Measurements from ENCODE around the gene GRIP1. TPM values are rescaled to one million over a fixed set of nuclear protein-coding genes. Genes with fewer than 3 reads are reported as not detected.

GRIP1 gene
- total RNA-seq, 2 experiments from 2014 or later = 5.4 TPM

DNA sequence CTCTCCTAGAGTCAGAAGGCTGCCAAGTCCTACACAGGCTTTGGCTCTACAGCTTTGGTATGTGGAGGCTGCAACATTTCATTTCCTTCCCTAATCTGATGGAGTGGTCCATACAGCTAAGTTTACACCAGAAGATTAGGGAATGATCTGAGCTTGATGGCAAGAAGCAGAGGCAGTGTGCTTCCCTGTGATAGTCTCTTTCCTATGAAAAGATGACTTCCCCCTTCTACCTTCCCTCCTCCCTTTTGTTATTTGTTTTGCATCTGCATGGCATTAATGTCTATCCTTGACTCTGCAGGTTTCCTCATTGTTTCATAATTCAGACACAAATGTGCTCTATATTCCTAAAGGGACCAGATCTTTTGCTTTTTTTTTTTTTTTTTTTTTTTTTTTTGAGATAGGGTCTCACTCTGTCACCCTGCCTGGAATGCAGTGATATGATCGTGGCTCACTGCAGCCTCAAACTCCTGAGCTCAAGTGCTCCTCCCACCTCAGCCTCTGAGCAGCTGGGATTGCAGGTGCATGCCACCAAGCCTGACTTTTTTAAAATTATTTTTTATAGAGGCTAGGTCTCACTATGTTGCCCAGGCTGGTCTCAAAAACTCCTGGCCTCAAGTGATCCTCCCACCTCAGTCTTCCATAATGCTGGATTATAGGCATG, 76.3 kb downstream of the GRIP1 start:
- Mint-ChIP-seq H3K4me1 (ENCODE audit: low read depth) (no peaks in the 10 kb centered on the region), H3K9me3 (no peaks in the 10 kb centered on the region), H3K36me3 (ENCODE audit: low read depth) (no peaks in the 10 kb centered on the region), H3K27ac (no peak overlapping the region), H3K4me3 (no peak overlapping the region), H3K27me3 (no peaks in the 10 kb centered on the region)
- ATAC-seq (ENCODE audit: poor library complexity) (no peak), DNase-seq (no peak)
- TF ChIP-seq, protein P1, sequence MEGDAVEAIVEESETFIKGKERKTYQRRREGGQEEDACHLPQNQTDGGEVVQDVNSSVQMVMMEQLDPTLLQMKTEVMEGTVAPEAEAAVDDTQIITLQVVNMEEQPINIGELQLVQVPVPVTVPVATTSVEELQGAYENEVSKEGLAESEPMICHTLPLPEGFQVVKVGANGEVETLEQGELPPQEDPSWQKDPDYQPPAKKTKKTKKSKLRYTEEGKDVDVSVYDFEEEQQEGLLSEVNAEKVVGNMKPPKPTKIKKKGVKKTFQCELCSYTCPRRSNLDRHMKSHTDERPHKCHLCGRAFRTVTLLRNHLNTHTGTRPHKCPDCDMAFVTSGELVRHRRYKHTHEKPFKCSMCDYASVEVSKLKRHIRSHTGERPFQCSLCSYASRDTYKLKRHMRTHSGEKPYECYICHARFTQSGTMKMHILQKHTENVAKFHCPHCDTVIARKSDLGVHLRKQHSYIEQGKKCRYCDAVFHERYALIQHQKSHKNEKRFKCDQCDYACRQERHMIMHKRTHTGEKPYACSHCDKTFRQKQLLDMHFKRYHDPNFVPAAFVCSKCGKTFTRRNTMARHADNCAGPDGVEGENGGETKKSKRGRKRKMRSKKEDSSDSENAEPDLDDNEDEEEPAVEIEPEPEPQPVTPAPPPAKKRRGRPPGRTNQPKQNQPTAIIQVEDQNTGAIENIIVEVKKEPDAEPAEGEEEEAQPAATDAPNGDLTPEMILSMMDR (IDR thresholded peaks at IDR 0.05) = no peak
- Histone ChIP-seq H3K36me3 (ENCODE audit: insufficient read depth, low read length) (no peaks in the 10 kb centered on the region), H3K9me3 (ENCODE audit: control insufficient read depth in 1 of 2, insufficient read depth in 1 of 2, low read length in 2 of 2) (no peaks in the 10 kb centered on the region), H3K27ac (ENCODE audit: low read depth in 1 of 2, low read length in 2 of 2) (no peak overlapping the region), H3K27me3 (ENCODE audit: control insufficient read depth in 1 of 2, insufficient read depth in 2 of 2, low read length in 2 of 2) (no peaks in the 10 kb centered on the region), H3K4me3 (ENCODE audit: low read length) (no peak overlapping the region), H3K4me1 (ENCODE audit: insufficient read depth, low read length) (no peaks in the 10 kb centered on the region)
- ChIA-PET CTCF (no interaction called here), POLR2A (no interaction called here)
- intact Hi-C loops (cut with DNase I, micrococcal nuclease) = no loop called here

DNA sequence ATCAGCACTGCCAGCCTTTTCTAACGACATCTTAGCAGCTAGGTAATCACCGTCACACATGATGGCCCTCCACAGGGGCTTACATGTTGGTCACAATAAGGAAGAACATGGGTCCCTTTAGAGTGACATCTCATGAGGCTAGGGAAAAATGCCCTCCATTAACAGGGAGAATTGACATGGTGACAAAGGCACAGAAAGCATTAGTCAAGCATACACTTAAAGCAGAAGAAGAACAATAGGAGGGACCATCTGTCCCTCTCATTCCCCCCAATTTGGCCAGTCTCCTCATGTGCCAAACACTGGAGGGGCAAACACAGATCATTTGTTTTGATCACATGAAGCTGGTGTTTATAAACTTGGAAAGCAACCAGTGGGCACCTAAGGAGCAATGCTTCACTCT, 78.0 kb downstream of the GRIP1 start:
- H3K36me3 Mint-ChIP-seq (ENCODE audit: low read depth) = no peaks in the 10 kb centered on the region
- H3K36me3 ChIP-seq (ENCODE audit: insufficient read depth, low read length) = no peaks in the 10 kb centered on the region
- H3K4me1 Mint-ChIP-seq (ENCODE audit: low read depth) = no peaks in the 10 kb centered on the region

DNA sequence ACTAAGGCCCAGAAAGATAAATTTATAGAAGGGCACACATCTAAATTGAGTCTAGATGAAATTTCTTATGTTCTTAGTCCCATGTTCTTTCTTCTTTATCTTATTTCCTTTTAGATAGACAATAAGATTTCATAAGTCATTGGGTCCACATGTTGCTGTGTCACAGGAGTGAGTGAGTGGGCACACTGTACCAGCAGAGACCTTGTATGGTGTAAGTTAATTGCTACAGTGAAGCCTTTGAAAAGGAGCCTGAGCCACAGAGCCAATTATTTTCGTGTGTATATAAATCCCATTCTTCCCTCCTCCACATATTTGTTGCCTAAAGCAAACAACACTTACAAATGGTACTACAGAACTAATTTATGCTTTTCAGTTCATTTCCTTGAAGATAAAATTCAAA, 79.1 kb downstream of the GRIP1 start:
- H3K27me3 Mint-ChIP-seq = no peaks in the 10 kb centered on the region
- intact Hi-C loops (cut with DNase I, micrococcal nuclease) = no loop called here
- no peaks in the 10 kb centered on the region for H3K4me1 ChIP-seq (ENCODE audit: insufficient read depth, low read length)
- no peaks in the 10 kb centered on the region for H3K9me3 Mint-ChIP-seq
- TF ChIP-seq, protein P1 (IDR thresholded peaks at IDR 0.05) = no peak
- ChIA-PET POLR2A (no interaction called here), CTCF (no interaction called here)
- H3K4me3 ChIP-seq (ENCODE audit: low read length) = no peak overlapping the region
- H3K9me3 ChIP-seq (ENCODE audit: control insufficient read depth in 1 of 2, insufficient read depth in 1 of 2, low read length in 2 of 2) = no peaks in the 10 kb centered on the region
- no peak for DNase-seq
- ATAC-seq (ENCODE audit: poor library complexity) = no peak
- no peak overlapping the region for H3K4me3 Mint-ChIP-seq
- no peaks in the 10 kb centered on the region for H3K36me3 ChIP-seq (ENCODE audit: insufficient read depth, low read length)
- H3K36me3 Mint-ChIP-seq (ENCODE audit: low read depth) = no peaks in the 10 kb centered on the region
- no peaks in the 10 kb centered on the region for H3K4me1 Mint-ChIP-seq (ENCODE audit: low read depth)
- H3K27me3 ChIP-seq (ENCODE audit: control insufficient read depth in 1 of 2, insufficient read depth in 2 of 2, low read length in 2 of 2) = no peaks in the 10 kb centered on the region
- no peak overlapping the region for H3K27ac Mint-ChIP-seq
- no peak overlapping the region for H3K27ac ChIP-seq (ENCODE audit: low read depth in 1 of 2, low read length in 2 of 2)

More for the DNA sequence above, 78.0 kb downstream of the GRIP1 start:
- Histone ChIP-seq H3K27me3 (ENCODE audit: control insufficient read depth in 1 of 2, insufficient read depth in 2 of 2, low read length in 2 of 2) (no peaks in the 10 kb centered on the region), H3K4me3 (ENCODE audit: low read length) (no peak overlapping the region), H3K4me1 (ENCODE audit: insufficient read depth, low read length) (no peaks in the 10 kb centered on the region), H3K9me3 (ENCODE audit: control insufficient read depth in 1 of 2, insufficient read depth in 1 of 2, low read length in 2 of 2) (no peaks in the 10 kb centered on the region), H3K27ac (ENCODE audit: low read depth in 1 of 2, low read length in 2 of 2) (no peak overlapping the region)
- Mint-ChIP-seq H3K27ac (no peak overlapping the region), H3K4me3 (no peak overlapping the region), H3K9me3 (no peaks in the 10 kb centered on the region), H3K27me3 (no peaks in the 10 kb centered on the region)
- ATAC-seq (ENCODE audit: poor library complexity) (no peak), DNase-seq (no peak)
- ChIA-PET POLR2A (no interaction called here), CTCF (no interaction called here)
- TF ChIP-seq, protein P1 (IDR thresholded peaks at IDR 0.05) = no peak
- intact Hi-C loops (cut with DNase I, micrococcal nuclease) = no loop called here

Data from CD4-positive, alpha-beta T cell (primary cell).